ENCODE measurements around the gene TNFRSF8. TPM values are rescaled to one million over a fixed set of nuclear protein-coding genes. Genes with fewer than 3 reads are reported as not detected.

TNFRSF8 gene
- total and polyA plus RNA-seq, 9 of the 15 experiments (the other 6 are each of a cell fraction or from before 2014, with no cell fraction given) = 3.5 to 38.4 (median 17.1) TPM

DNA sequence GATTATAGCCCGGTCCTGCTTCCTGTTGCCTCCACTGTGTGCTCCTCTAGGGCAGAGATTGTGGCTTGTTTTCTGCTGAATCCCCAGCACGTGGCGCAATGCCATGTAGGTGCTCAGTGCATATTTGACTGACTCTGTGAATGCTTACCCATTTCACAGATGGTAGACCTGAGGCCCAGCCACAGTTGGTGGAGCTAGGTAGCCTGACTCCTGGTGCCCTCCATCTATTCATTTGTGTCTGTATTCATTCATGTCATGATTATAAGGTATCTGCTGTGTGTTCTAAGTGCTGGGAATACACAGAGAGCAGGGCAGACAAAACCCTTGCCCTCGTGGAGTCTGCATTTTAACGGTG, 126.2 kb downstream of the TNFRSF8 start:
- ChIA-PET POLR2A (interaction anchor here (0.6 to 1.2 kb wide), 4 partner anchors 8 to 447 kb away, joined by 3 read pairs; no protein-coding TSS in a partner anchor), CTCF (ENCODE audit: low intra/inter-chr PET ratio) (no interaction called here)
- no peak overlapping the region for H3K4me2 ChIP-seq (ENCODE audit: insufficient read depth, low read length)
- no peaks in the 10 kb centered on the region for H3K9me3 ChIP-seq (replicated peaks; ENCODE audit: control insufficient read depth, insufficient read depth, low read depth, low read length)
- H3K27me3 ChIP-seq (ENCODE audit: control insufficient read depth in 2 of 2, insufficient read depth in 2 of 2, low read length in 2 of 2) = no peaks in the 10 kb centered on the region
- no peak overlapping the region for H3K9ac ChIP-seq (ENCODE audit: insufficient read depth in 1 of 2, low read depth in 2 of 2, low read length in 2 of 2)
- H2AFZ ChIP-seq (ENCODE audit: low read depth, low read length) = no peak overlapping the region
- intact Hi-C loops (cut with micrococcal nuclease) = no loop called here
- 81% methylated on average over 5 of the region's 5 CpGs for WGBS (ENCODE audit: insufficient coverage, low coverage, missing lambda C conversion rate)
- FAIRE-seq (peak; percentile 71), ATAC-seq (no peak), DNase-seq (ENCODE audit: extremely low read depth in 1 of 4, low spot score in 3 of 4) (no peak)
- BruUV-seq (replicated peaks) = no TSS peak
- peaks cover 44% of the 10 kb centered on the region; the same call in 1 of the 2 replicates for H4K20me1 ChIP-seq (replicated peaks; ENCODE audit: control insufficient read depth, insufficient read depth, low read length)
- in situ Hi-C loops (cut with MboI) = no loop called here
- no peaks in the 10 kb centered on the region for H3K9me1 ChIP-seq (ENCODE audit: control insufficient read depth, insufficient read depth, low read length)
- peaks cover 2 to 28% of the 10 kb centered on the region in 2 experiments; a peak in 3 of 5 replicates for H3K4me1 ChIP-seq (replicated peaks in 1 of 2; ENCODE audit: control insufficient read depth in 2 of 2, insufficient read depth in 2 of 2, low read length in 2 of 2)
- no peak overlapping the region for H3K4me3 ChIP-seq
- no peak overlapping the region for H3K27ac ChIP-seq (ENCODE audit: extremely low read depth, low read depth, low read length)
- H3K36me3 ChIP-seq (ENCODE audit: control insufficient read depth, insufficient read depth, low read length) = peaks cover 57% of the 10 kb centered on the region
- H3K79me2 ChIP-seq (ENCODE audit: control insufficient read depth, insufficient read depth, low read length) = peaks cover 24% of the 10 kb centered on the region
- TF ChIP-seq PTBP1 (IDR thresholded peaks at IDR 0.05; ENCODE audit: low read depth, low read length) = peak; percentile 11; the same call in 1 of the 2 replicates
- TF ChIP-seq BDP1 (IDR thresholded peaks at IDR 0.05; ENCODE audit: insufficient read depth, insufficient read length) = no peak
- peak; percentile 47; the same call in 1 of the 2 replicates for TF ChIP-seq HDAC2 (IDR thresholded peaks at IDR 0.05)
- TF ChIP-seq NEUROD1 (IDR thresholded peaks at IDR 0.05; ENCODE audit: borderline replicate concordance, low read depth, low read length, partially characterized antibody) = no peak
- TF ChIP-seq NFE2L1 (tag; IDR thresholded peaks at IDR 0.05; ENCODE audit: borderline replicate concordance, low read depth) = no peak
- no peak for TF ChIP-seq ZNF274 (IDR thresholded peaks at IDR 0.05; ENCODE audit: borderline replicate concordance, low read depth, low read length)
- TF ChIP-seq, protein P1, sequence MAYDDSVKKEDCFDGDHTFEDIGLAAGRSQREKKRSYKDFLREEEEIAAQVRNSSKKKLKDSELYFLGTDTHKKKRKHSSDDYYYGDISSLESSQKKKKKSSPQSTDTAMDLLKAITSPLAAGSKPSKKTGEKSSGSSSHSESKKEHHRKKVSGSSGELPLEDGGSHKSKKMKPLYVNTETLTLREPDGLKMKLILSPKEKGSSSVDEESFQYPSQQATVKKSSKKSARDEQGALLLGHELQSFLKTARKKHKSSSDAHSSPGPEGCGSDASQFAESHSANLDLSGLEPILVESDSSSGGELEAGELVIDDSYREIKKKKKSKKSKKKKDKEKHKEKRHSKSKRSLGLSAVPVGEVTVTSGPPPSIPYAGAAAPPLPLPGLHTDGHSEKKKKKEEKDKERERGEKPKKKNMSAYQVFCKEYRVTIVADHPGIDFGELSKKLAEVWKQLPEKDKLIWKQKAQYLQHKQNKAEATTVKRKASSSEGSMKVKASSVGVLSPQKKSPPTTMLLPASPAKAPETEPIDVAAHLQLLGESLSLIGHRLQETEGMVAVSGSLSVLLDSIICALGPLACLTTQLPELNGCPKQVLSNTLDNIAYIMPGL (CRISPR knock-in tag; IDR thresholded peaks at IDR 0.05) = no peak
- TF ChIP-seq HDAC1 (IDR thresholded peaks at IDR 0.05) = no peak
- TF ChIP-seq ETV5 (CRISPR knock-in tag; IDR thresholded peaks at IDR 0.05; ENCODE audit: low read depth) = no peak
- TF ChIP-seq, protein P2, sequence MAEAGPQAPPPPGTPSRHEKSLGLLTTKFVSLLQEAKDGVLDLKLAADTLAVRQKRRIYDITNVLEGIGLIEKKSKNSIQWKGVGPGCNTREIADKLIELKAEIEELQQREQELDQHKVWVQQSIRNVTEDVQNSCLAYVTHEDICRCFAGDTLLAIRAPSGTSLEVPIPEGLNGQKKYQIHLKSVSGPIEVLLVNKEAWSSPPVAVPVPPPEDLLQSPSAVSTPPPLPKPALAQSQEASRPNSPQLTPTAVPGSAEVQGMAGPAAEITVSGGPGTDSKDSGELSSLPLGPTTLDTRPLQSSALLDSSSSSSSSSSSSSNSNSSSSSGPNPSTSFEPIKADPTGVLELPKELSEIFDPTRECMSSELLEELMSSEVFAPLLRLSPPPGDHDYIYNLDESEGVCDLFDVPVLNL (CRISPR knock-in tag; IDR thresholded peaks at IDR 0.05; ENCODE audit: low read depth) = no peak
- TF ChIP-seq SREBF2 (CRISPR knock-in tag; IDR thresholded peaks at IDR 0.05) = no peak
- TF ChIP-seq RCOR1 (IDR thresholded peaks at IDR 0.05; ENCODE audit: borderline replicate concordance in 1 of 2, low read depth in 2 of 2, low read length in 2 of 2) = peak in 1 of 2 experiments; percentile 1; a peak in 1 of 4 replicates
- TF ChIP-seq, protein P3, sequence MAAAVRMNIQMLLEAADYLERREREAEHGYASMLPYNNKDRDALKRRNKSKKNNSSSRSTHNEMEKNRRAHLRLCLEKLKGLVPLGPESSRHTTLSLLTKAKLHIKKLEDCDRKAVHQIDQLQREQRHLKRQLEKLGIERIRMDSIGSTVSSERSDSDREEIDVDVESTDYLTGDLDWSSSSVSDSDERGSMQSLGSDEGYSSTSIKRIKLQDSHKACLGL (CRISPR knock-in tag; IDR thresholded peaks at IDR 0.05; ENCODE audit: borderline replicate concordance, poor library complexity, severe bottlenecking) = no peak
- peak; percentile 2 for TF ChIP-seq RBM25 (IDR thresholded peaks at IDR 0.05; ENCODE audit: low read depth, low read length, severe bottlenecking)
- TF ChIP-seq, protein P4, sequence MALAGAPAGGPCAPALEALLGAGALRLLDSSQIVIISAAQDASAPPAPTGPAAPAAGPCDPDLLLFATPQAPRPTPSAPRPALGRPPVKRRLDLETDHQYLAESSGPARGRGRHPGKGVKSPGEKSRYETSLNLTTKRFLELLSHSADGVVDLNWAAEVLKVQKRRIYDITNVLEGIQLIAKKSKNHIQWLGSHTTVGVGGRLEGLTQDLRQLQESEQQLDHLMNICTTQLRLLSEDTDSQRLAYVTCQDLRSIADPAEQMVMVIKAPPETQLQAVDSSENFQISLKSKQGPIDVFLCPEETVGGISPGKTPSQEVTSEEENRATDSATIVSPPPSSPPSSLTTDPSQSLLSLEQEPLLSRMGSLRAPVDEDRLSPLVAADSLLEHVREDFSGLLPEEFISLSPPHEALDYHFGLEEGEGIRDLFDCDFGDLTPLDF (CRISPR knock-in tag; IDR thresholded peaks at IDR 0.05) = no peak
- no peak for TF ChIP-seq PTRF (tag; IDR thresholded peaks at IDR 0.05)
- TF ChIP-seq ZNF551 (CRISPR knock-in tag; IDR thresholded peaks at IDR 0.05) = no peak
- TF ChIP-seq, protein P5, sequence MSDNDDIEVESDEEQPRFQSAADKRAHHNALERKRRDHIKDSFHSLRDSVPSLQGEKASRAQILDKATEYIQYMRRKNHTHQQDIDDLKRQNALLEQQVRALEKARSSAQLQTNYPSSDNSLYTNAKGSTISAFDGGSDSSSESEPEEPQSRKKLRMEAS (CRISPR knock-in tag; IDR thresholded peaks at IDR 0.05) = no peak
